HG02938 (cell line): ENCODE measurements around the gene LOXL1.
"Not testable (repeated sequence)": the region's sequence is repeated elsewhere in the genome, so short reads cannot be mapped to it uniquely, and the experiment has no call there.

Experiments
- ATAC-seq: cut with Tn5 transposase; IDR thresholded peaks from one replicate; pipeline ENCODE4 v1.9.1; 2021; ENCODE audit warnings: mild to moderate bottlenecking, moderate library complexity; ENCODE audit not compliant: unreplicated experiment

LOXL1 gene

DNA sequence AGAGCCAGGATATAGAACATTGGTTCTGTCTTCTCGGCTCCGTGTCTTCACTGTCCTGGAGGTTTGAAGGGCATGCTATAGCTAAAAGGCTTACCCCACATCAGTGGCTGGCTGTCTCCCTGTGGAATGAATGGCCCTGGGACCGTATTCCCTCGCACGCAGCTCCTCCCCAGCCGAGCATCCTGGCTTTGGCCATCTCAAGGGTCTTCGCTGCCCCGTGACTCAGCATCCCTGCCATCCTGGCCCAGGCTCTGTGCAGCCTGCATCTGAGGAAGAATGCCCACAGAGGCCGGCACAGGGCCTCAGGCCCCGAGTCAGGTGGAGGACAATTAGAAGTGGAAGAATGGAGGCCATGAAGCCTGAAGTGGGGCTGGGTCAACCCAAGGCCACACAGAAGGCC lies 11.0 kb downstream of the LOXL1 start:
- no peak for ATAC-seq

- ATAC-seq: no peak
Measured at GRCh38 chr15:73937726-73938125, 11.5 kb downstream of the LOXL1 start.

DNA sequence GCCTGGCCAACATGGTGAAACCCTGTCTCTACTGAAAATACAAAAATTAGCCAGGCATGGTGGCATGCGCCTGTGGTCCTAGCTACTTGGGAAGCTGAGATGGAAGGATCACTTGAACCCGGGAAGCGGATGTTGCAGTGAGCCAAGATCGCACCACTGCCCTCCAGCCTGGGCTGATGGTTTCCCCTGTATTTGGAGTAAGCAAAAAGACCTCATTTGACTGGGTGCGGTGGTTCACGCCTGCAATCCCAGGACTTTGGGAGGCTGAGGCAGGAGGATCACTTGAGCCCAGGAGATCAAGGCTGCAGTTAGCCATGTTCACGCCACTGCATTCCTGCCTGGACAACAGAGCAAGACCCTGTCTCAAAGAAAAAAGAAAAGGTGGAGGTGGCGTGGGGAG lies 12.3 kb downstream of the LOXL1 start:
- ATAC-seq: not testable (repeated sequence)

GRCh38 chr15:73939138-73939537 lies 12.9 kb downstream of the LOXL1 start:
- no peak for ATAC-seq

DNA sequence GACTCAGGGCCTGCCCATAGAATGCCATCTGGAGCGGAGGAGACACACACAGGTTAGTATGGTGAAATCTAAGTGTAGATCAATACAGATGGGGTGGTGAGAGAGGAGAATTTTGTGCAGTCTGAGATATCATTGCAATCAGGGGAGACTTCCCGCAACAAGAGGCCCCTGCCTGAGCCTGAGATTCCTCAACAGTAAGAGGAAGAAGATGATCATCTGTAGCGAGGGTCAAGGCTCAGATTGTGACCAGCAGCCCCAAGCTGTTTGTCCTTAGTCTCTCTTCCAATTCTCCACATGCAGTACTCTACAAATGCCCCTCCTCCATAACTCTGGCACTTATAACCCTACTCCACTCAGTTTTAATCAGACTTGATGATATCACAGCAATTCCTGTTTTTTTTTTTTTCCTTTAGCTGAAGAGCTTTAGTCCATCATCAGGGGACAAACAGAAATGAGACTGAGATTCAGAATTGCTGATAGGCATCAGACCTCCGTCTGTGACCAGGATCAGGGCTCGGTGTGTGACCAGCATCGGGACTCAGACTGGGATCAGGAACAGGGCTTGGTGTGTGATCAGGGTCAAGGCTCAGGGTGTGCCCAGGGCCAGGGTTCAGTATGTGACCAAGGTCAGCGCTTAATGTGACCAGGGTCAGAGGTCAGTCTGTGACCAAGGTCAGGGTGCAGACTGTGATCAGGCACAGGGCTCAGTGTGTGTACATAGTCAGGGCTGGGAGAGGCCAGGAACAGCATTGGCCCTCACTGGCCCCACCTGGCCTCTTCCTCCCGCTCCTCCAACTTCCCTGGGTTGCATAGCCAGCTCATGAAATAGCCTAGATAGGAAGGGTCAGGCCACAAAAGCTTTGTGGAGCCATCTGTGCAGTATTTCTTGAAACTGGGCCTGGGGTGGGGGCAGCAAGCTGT lies 14.1 kb downstream of the LOXL1 start:
- no peak for ATAC-seq

- ATAC-seq: no peak
Measured at GRCh38 chr15:73941044-73941443, 14.8 kb downstream of the LOXL1 start.

GRCh38 chr15:73941449-73941848 lies 15.2 kb downstream of the LOXL1 start:
- no peak for ATAC-seq

DNA sequence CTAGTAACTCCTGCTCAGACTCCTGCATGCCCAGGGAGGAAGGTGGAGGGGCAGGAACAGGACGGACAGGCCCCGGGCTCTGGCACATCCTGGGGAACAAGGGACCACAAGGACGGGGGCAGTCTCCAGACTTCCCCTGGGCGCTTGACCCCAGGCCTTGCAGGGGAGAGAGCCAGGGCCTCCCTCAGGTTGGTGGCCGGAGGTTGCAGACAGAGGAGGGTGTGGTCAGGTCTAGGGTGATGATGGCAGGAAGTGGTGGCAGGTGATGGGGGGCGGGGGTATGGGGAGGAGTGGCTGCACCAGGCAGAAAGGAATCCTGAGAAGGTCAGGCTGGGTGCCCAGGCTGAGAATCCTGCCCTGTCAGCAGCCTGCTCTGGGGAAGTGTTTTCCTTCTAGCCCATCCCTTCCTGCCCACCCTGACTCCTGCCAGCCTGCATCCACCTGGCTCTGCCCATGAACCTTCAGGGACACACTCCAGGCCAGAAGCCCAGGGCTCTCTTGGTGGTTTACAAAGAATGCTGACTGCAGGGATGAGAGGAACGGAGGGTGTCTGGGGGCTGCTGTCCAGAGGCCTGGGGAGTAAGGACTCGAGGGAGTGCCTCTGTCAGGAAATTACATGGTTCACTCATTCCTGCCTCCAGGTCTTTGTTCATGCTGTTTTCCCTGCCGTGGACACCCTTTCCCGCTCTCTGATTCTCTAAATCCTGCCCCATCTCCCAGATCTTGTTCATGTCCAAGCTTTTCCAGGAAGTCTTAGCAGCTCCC lies 15.8 kb downstream of the LOXL1 start:
- ATAC-seq: no peak

DNA sequence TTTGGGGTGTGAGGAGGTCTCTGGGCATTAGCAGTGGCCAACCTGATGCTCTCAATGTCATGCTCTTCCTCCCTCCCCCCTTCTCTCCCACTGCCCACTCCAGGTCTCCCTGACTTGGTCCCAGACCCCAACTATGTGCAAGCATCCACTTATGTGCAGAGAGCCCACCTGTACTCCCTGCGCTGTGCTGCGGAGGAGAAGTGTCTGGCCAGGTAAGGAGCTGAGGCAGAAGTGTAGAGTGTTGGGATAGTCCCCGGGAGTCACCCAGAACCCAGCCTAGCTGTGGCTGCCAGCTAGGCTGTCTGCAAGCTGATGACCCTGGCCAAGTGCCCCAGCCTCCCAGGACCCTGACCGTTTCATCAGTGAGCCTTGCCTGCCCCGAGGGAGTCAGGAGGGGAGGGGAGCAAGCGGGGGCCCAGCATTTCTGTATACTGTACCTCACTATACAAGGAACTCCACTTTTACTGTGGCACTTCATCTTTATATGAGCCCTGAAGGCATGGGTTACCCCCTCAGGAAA lies 16.5 kb downstream of the LOXL1 start:
- no peak for ATAC-seq

- ATAC-seq: no peak
Measured at GRCh38 chr15:73944161-73945129, 18.2 kb downstream of the LOXL1 start.

DNA sequence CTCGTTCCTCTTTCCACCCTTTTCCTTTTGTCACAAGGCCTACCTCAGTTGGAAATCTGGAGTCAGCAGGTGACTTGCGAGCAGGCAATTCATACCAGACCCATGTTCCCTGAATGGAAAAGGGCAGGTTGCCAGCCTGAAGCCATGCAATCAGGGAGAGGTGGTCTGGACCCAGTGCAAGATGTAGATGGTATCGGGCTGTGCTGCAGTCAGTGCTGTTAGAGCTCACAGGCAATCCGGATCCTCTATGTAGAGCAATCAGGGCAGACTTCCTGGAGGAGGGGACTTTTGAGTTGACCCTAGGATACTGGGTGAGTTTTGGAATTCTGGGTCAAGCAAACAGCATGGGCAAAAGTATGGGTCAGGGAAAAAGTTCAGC lies 18.9 kb downstream of the LOXL1 start:
- ATAC-seq: no peak

- ATAC-seq: no peak
Measured at GRCh38 chr15:73946046-73946721, 19.9 kb downstream of the LOXL1 start.

DNA sequence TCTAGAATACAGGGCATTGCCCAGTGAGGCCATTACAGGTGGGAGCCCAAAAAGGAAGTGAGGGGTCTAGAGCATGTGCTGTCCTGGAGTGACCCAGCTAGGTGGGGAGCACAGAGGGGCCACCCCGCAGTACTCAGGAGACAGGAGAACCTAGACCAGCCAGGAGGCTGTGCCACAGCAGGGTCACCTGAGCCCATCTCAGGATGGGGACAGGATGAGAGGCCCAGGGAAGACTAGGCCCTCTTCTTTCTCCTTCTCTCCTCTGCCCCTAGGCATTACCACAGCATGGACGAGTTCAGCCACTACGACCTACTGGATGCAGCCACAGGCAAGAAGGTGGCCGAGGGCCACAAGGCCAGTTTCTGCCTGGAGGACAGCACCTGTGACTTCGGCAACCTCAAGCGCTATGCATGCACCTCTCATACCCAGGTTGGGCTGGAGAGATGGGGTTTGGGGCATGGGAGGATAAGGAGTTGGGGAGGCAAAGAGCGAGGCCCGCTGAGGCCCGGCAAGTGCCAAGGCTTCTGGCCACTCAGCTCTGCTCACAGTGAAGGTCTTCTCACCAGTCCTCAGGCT lies 20.6 kb downstream of the LOXL1 start:
- ATAC-seq: no peak

DNA sequence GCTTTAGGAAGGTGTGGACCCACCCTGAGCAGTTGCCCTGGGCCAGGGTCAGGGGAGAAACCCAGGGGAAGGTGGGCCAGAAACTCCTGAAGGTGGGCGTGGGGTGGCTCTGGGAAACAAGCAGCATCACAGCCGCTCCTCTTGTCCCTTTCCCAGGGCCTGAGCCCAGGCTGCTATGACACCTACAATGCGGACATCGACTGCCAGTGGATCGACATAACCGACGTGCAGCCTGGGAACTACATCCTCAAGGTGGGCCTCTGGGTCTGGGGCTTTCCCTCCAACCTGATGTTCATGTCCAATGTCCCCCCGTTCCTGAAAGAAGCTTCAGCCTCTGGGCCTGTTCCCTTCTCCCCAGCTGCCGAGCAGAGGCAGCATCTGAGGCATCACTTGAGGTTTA lies 21.4 kb downstream of the LOXL1 start:
- no peak for ATAC-seq

- no peak for ATAC-seq
Measured at GRCh38 chr15:73948396-73948795, 22.1 kb downstream of the LOXL1 start.

GRCh38 chr15:73948982-73949381 lies 22.7 kb downstream of the LOXL1 start:
- no peak for ATAC-seq

- ATAC-seq: no peak
Measured at GRCh38 chr15:73949496-73949895, 23.2 kb downstream of the LOXL1 start.

DNA sequence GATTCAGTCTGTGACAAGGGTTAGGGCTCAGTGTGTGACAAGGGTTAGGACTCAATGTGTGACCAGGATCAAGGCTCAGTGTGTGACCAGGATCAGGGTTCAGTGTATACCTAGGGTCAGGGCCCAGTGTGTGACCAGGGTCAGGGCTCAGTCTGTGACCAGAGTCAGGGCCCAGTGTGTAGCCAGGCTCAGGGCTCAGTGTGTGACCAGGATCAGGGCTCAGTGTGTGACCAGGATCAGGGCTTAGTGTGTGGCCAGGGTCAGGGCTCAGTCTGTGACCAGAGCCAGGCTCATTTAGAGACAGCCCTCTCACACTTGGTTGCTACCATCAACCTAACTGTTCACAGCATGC lies 24.2 kb downstream of the LOXL1 start:
- ATAC-seq: no peak

- ATAC-seq: no peak
Measured at GRCh38 chr15:73950831-73951561, 24.7 kb downstream of the LOXL1 start.
